Peyer's patch (tissue), 4 donors: Measurements from ENCODE around the gene P2RY2.

Experiments
- CTCF ChIP-seq, 6 experiments: fragments of 450-650 bp in 4 of 6; fragments of 200-600 bp in 2 of 6; sonication (generic) in 1 of 6; IDR thresholded peaks; one replicate each; pipeline ENCODE4 v1.5.1; 2017 to 2019; ENCODE audit warnings: antibody characterized with exemption in 6 of 6, mild to moderate bottlenecking in 3 of 6, moderate library complexity in 1 of 6
- POLR2A ChIP-seq, 2 donors: fragments of 450-650 bp; IDR thresholded peaks; one replicate each; pipeline ENCODE4 v1.5.1; 2017; ENCODE audit warnings: antibody characterized with exemption in 2 of 2, mild to moderate bottlenecking in 2 of 2, moderate library complexity in 2 of 2

GRCh38 chr11:73178681-73179080, 39.4 kb upstream of the P2RY2 start:
- no peak for TF ChIP-seq CTCF (IDR thresholded peaks at IDR 0.05)
- no peak for TF ChIP-seq POLR2A (IDR thresholded peaks at IDR 0.05)
